OCI-LY3 (cell line): ENCODE measurements around the gene MRRF.

Source experiments
- H2AFZ ChIP-seq: fragments of 200-600, 300-600 bp; shearing (Covaris generic); 2 replicates; pipeline ENCODE4 v1.6.0; 2014; ENCODE audit warnings: antibody characterized with exemption, low read depth, low read length
- H3K27ac ChIP-seq: fragments of 200-600, 300-600 bp; sonication (generic); 2 replicates; pipeline ENCODE4 v1.5.1; 2014; ENCODE audit warnings: mild to moderate bottlenecking, low read length, moderate library complexity, mixed read lengths
- H3K27me3 ChIP-seq: fragments of 200-600, 300-600 bp; sonication (generic); 2 replicates; pipeline ENCODE4 v1.6.1; 2014; ENCODE audit warnings: low read depth, low read length, mixed read lengths
- H3K36me3 ChIP-seq: fragments of 200-600, 300-600 bp; sonication (generic); replicated peaks from 2 replicates; pipeline ENCODE3; 2014; ENCODE audit warnings: low read depth, low read length, mixed read lengths
- H3K4me1 ChIP-seq: fragments of 300-600, 200-600 bp; sonication (generic); 2 replicates; pipeline ENCODE4 v1.6.1; 2014; ENCODE audit warnings: low read length, mixed read lengths
- H3K4me2 ChIP-seq: fragments of 200-600, 300-600 bp; sonication (generic); 2 replicates; pipeline ENCODE4 v1.6.1; 2014; ENCODE audit warnings: low read length, mixed read lengths
- H3K4me3 ChIP-seq: fragments of 300-600, 200-600 bp; sonication (generic); 2 replicates; pipeline ENCODE4 v1.5.1; 2014; ENCODE audit warnings: antibody characterized with exemption, mild to moderate bottlenecking, low read length, moderate library complexity
- H3K79me2 ChIP-seq: fragments of 300-600, 200-600 bp; shearing (Covaris generic); 2 replicates; pipeline ENCODE4 v1.6.1; 2014; ENCODE audit warnings: mild to moderate bottlenecking, low read length, mixed read lengths
- H3K9ac ChIP-seq: fragments of 300-600, 200-600 bp; shearing (Covaris generic); 2 replicates; pipeline ENCODE4 v1.6.0; 2014; ENCODE audit warnings: mild to moderate bottlenecking, low read length, moderate library complexity
- H3K9me3 ChIP-seq: fragments of 200-600, 300-600 bp; shearing (Covaris generic); 2 replicates; pipeline ENCODE4 v1.6.1; 2014; ENCODE audit warnings: low read length, mixed read lengths; ENCODE audit not compliant: insufficient read depth
- H4K20me1 ChIP-seq: fragments of 200-600, 300-600 bp; sonication (generic); 2 replicates; pipeline ENCODE4 v1.6.1; 2016; ENCODE audit warnings: low read length, mixed read lengths; ENCODE audit not compliant: insufficient read depth
- EZH2phosphoT487 ChIP-seq: fragments of 200-600 bp; shearing (Covaris generic); IDR thresholded peaks from 2 replicates; pipeline ENCODE4 v1.6.1; 2018; ENCODE audit warnings: antibody characterized with exemption, mixed run types, low read depth
- TF ChIP-seq, protein P1 (sequence below): fragments of 200-600, 300-600 bp; sonication (generic); IDR thresholded peaks from 2 replicates; pipeline ENCODE4 v1.5.1; 2014; ENCODE audit warnings: antibody characterized with exemption, low read length, low read depth

The MRRF gene

DNA sequence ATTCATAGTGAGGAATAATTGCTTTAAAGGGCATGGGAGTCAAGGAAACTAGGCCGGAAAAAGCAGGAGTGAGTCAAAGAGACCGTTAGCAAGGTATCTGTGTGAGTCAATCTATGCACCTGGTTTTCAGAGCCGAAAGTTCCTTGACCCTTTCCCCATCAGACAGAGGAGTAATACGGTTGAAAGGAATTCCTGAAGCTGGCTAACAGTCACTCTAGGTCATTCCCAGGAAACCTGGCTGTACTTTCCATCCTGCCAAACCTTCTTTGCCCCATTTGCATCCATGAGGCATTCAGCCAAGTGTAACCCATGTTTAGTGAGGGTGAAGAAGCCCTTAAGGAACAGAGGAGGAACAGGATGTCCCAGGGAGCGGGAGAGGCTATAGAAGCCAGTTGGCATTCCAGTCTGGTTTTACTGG lies 16.2 kb upstream of the MRRF start:
- no peak overlapping the region for H3K4me3 ChIP-seq

DNA sequence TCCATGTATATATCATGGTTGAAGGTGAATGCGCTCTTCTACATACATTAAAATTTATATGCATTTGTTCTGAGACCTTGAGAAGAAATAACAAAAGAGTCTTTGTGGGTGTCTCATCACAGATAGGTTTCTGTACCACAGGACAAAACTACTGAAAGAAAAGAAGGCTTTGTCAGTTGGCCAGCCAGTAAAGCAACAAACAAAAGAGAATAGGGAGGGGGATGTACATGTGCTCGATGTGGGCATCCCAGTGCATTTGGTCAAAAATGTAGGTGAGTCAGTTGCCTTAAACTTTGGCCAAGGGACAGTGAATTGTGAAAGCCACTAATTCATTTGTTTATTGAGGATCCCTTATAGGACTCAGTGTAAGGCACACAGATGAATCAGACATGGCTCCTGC lies 13.3 kb upstream of the MRRF start:
- Histone ChIP-seq H3K9me3 (no peaks in the 10 kb centered on the region), H3K4me3 (no peak overlapping the region), H3K4me1 (no peaks in the 10 kb centered on the region), H3K4me2 (no peak overlapping the region), H2AFZ (no peak overlapping the region), H3K27me3 (no peaks in the 10 kb centered on the region), H3K9ac (no peak overlapping the region), H3K79me2 (no peaks in the 10 kb centered on the region; the same call in 1 of the 2 replicates), H3K27ac (no peak overlapping the region), H3K36me3 (peaks cover 28% of the 10 kb centered on the region), H4K20me1 (no peaks in the 10 kb centered on the region)
- TF ChIP-seq, protein P1, sequence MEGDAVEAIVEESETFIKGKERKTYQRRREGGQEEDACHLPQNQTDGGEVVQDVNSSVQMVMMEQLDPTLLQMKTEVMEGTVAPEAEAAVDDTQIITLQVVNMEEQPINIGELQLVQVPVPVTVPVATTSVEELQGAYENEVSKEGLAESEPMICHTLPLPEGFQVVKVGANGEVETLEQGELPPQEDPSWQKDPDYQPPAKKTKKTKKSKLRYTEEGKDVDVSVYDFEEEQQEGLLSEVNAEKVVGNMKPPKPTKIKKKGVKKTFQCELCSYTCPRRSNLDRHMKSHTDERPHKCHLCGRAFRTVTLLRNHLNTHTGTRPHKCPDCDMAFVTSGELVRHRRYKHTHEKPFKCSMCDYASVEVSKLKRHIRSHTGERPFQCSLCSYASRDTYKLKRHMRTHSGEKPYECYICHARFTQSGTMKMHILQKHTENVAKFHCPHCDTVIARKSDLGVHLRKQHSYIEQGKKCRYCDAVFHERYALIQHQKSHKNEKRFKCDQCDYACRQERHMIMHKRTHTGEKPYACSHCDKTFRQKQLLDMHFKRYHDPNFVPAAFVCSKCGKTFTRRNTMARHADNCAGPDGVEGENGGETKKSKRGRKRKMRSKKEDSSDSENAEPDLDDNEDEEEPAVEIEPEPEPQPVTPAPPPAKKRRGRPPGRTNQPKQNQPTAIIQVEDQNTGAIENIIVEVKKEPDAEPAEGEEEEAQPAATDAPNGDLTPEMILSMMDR = no peak
- no peak for TF ChIP-seq EZH2phosphoT487

More for the DNA sequence above, 16.2 kb upstream of the MRRF start:
- TF ChIP-seq EZH2phosphoT487 = no peak
- TF ChIP-seq, protein P1 = no peak
- Histone ChIP-seq H4K20me1 (no peaks in the 10 kb centered on the region), H3K79me2 (no peaks in the 10 kb centered on the region), H3K4me1 (no peaks in the 10 kb centered on the region), H3K9ac (no peak overlapping the region), H3K4me2 (no peak overlapping the region), H2AFZ (no peak overlapping the region), H3K36me3 (peaks cover 42% of the 10 kb centered on the region), H3K9me3 (no peaks in the 10 kb centered on the region), H3K27me3 (no peaks in the 10 kb centered on the region), H3K27ac (no peak overlapping the region)

DNA sequence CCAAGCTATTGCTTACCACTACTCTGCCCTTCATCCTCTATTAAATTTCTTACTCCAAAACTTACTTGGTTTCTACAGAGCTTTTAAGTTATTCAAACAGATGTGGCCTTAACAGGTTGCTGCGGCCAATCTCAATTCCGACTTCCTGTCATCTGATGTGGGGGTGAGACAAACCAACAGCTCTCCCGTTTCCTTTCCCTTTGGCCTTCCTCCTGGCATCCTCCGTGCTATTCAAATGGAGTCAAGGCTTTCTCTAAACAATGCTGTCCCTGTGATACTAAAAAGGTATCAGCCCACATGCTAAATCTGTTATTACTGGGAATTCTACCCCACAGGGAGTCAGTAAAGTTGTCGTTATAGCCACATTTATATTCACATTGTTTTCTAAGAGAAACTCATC lies 11.9 kb upstream of the MRRF start:
- no peaks in the 10 kb centered on the region for H4K20me1 ChIP-seq
- TF ChIP-seq, protein P1 = no peak
- no peak for TF ChIP-seq EZH2phosphoT487
- no peak overlapping the region for H3K4me2 ChIP-seq
- H3K9me3 ChIP-seq = no peaks in the 10 kb centered on the region
- H3K79me2 ChIP-seq = no peaks in the 10 kb centered on the region; the same call in 1 of the 2 replicates
- H3K27me3 ChIP-seq = no peaks in the 10 kb centered on the region
- no peaks in the 10 kb centered on the region for H3K4me1 ChIP-seq
- H2AFZ ChIP-seq = no peak overlapping the region
- peaks cover 22% of the 10 kb centered on the region for H3K36me3 ChIP-seq
- no peak overlapping the region for H3K9ac ChIP-seq
- H3K27ac ChIP-seq = no peak overlapping the region
- no peak overlapping the region for H3K4me3 ChIP-seq

DNA sequence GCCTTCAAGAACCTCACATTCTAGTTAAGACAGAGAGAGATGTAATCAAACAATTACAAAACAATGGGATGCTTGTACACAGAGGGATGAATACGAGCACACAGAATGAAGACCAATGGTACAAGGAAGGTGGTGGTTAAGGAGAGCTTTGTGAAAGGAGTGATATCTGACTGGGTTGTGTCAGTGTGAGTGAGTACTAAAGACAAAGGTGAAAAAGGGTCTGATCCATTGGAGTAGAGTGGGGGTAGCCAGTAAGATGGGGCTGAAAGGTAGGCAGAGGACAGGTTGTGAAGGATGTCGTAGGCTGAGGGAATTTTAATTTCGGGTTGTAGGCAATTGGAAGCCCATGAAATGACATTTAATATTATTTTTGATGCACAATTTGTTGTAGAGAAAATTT lies 9.9 kb upstream of the MRRF start:
- H3K27me3 ChIP-seq = no peaks in the 10 kb centered on the region
- no peak overlapping the region for H2AFZ ChIP-seq
- H3K27ac ChIP-seq = no peak overlapping the region
- TF ChIP-seq, protein P1 = no peak
- TF ChIP-seq EZH2phosphoT487 = no peak
- no peaks in the 10 kb centered on the region for H3K4me1 ChIP-seq
- no peak overlapping the region for H3K4me3 ChIP-seq
- no peak overlapping the region for H3K9ac ChIP-seq
- no peaks in the 10 kb centered on the region; the same call in 1 of the 2 replicates for H3K79me2 ChIP-seq
- no peaks in the 10 kb centered on the region for H3K9me3 ChIP-seq
- no peak overlapping the region for H3K4me2 ChIP-seq
- H4K20me1 ChIP-seq = no peaks in the 10 kb centered on the region
- peaks cover 22% of the 10 kb centered on the region for H3K36me3 ChIP-seq
